GM12892 (cell line): Measurements from ENCODE around the gene SCN9A.

ENCODE experiments used
- POLR2A ChIP-seq: IDR thresholded peaks from 2 replicates; pipeline ENCODE4 v1.6.1; 2011; ENCODE audit warnings: low read depth, low read length, control low read depth
- POLR2AphosphoS5 ChIP-seq: IDR thresholded peaks from 2 replicates; pipeline ENCODE4 v1.6.1; 2011; ENCODE audit warnings: low read depth, low read length, control low read depth
- TAF1 ChIP-seq: IDR thresholded peaks from 2 replicates; pipeline ENCODE4 v1.6.1; 2011; ENCODE audit warnings: low read depth, mild to moderate bottlenecking, control low read depth, low read length, borderline replicate concordance

DNA sequence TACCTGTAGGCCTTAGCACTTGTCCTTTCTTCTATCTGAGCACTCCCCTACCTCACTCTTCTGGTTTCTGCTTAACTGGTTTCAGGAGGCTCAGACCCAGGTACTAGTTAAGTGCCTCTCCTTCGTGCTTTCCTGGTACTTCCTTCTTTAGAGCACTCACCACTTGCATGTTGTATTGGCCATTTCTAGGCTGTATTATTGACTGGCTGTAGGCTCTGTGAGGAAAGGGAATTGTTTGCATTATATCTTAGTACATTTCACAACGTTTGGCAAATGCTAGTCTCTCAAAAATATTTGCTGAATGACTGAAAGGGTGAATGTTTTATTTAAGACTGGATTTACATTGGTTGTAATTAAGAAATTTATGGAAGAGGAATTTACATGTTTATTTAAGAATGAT, 212.0 kb downstream of the SCN9A start:
- no peak for TF ChIP-seq TAF1
- TF ChIP-seq POLR2A = no peak
- no peak for TF ChIP-seq POLR2AphosphoS5
